PFSK-1 (cell line): ENCODE results near the gene TECR.

Experiments
- FOXP2 ChIP-seq: optimal IDR thresholded peaks from 2 replicates; pipeline ENCODE3; 2011; ENCODE audit warnings: borderline replicate concordance, control low read depth, inconsistent platforms; ENCODE audit not compliant: insufficient read depth; ENCODE audit errors: extremely low read length, extremely low read depth
- POLR2AphosphoS5 ChIP-seq: IDR thresholded peaks from 2 replicates; pipeline ENCODE4 v1.6.1; 2012; ENCODE audit warnings: low read depth, mild to moderate bottlenecking, control low read depth, low read length, moderate library complexity
- SIN3A ChIP-seq: IDR thresholded peaks from 2 replicates; pipeline ENCODE4 v1.6.1; 2012; ENCODE audit warnings: mild to moderate bottlenecking, low read length, moderate library complexity, borderline replicate concordance; ENCODE audit not compliant: insufficient read depth
- TAF1 ChIP-seq: IDR thresholded peaks from 2 replicates; pipeline ENCODE4 v1.6.1; 2012; ENCODE audit warnings: low read length, control low read depth, borderline replicate concordance; ENCODE audit not compliant: insufficient read depth
- TF ChIP-seq, protein P1 (sequence below), 2 experiments: IDR thresholded peaks; 2 replicates each; pipeline versions ENCODE4 v1.6.1 to v1.8.0; 2011 to 2012; ENCODE audit warnings: low read depth in 2 of 2, low read length in 2 of 2, control low read depth in 1 of 2, inconsistent platforms in 1 of 2, mild to moderate bottlenecking in 1 of 2, moderate library complexity in 1 of 2; ENCODE audit not compliant: insufficient read depth in 1 of 2

The TECR gene

GRCh38 chr19:14567079-14567478 is 37.7 kb downstream of the TECR start:
- TF ChIP-seq SIN3A (no peak), FOXP2 (no peak), TAF1 (no peak), POLR2AphosphoS5 (no peak)
- TF ChIP-seq, protein P1, sequence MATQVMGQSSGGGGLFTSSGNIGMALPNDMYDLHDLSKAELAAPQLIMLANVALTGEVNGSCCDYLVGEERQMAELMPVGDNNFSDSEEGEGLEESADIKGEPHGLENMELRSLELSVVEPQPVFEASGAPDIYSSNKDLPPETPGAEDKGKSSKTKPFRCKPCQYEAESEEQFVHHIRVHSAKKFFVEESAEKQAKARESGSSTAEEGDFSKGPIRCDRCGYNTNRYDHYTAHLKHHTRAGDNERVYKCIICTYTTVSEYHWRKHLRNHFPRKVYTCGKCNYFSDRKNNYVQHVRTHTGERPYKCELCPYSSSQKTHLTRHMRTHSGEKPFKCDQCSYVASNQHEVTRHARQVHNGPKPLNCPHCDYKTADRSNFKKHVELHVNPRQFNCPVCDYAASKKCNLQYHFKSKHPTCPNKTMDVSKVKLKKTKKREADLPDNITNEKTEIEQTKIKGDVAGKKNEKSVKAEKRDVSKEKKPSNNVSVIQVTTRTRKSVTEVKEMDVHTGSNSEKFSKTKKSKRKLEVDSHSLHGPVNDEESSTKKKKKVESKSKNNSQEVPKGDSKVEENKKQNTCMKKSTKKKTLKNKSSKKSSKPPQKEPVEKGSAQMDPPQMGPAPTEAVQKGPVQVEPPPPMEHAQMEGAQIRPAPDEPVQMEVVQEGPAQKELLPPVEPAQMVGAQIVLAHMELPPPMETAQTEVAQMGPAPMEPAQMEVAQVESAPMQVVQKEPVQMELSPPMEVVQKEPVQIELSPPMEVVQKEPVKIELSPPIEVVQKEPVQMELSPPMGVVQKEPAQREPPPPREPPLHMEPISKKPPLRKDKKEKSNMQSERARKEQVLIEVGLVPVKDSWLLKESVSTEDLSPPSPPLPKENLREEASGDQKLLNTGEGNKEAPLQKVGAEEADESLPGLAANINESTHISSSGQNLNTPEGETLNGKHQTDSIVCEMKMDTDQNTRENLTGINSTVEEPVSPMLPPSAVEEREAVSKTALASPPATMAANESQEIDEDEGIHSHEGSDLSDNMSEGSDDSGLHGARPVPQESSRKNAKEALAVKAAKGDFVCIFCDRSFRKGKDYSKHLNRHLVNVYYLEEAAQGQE (IDR thresholded peaks at IDR 0.05; ENCODE audit: insufficient read depth in 1 of 2, low read depth in 2 of 2, low read length in 2 of 2) = no peak

GRCh38 chr19:14570864-14571527 is 41.6 kb downstream of the TECR start:
- TF ChIP-seq FOXP2 = no peak
- TF ChIP-seq POLR2AphosphoS5 = no peak
- no peak for TF ChIP-seq TAF1
- TF ChIP-seq, protein P1 (IDR thresholded peaks at IDR 0.05; ENCODE audit: insufficient read depth in 1 of 2, low read depth in 2 of 2, low read length in 2 of 2) = no peak
- no peak for TF ChIP-seq SIN3A

GRCh38 chr19:14571695-14572490 is 42.5 kb downstream of the TECR start, which contains the start of gene NDUFB7:
NDUFB7 (minus strand) TSS chr19:14572066; CDS start chr19:14572000, 66 bp downstream.
- TF ChIP-seq SIN3A (peak; percentile 83; the same call in 1 of the 2 replicates), POLR2AphosphoS5 (peak; percentile 87), FOXP2 (peak; percentile 91), TAF1 (peak; percentile 87; the same call in 1 of the 2 replicates)
- TF ChIP-seq, protein P1 (IDR thresholded peaks at IDR 0.05; ENCODE audit: insufficient read depth in 1 of 2, low read depth in 2 of 2, low read length in 2 of 2) = peak in 1 of 2 experiments; percentile 43; a peak in 1 of 4 replicates

DNA sequence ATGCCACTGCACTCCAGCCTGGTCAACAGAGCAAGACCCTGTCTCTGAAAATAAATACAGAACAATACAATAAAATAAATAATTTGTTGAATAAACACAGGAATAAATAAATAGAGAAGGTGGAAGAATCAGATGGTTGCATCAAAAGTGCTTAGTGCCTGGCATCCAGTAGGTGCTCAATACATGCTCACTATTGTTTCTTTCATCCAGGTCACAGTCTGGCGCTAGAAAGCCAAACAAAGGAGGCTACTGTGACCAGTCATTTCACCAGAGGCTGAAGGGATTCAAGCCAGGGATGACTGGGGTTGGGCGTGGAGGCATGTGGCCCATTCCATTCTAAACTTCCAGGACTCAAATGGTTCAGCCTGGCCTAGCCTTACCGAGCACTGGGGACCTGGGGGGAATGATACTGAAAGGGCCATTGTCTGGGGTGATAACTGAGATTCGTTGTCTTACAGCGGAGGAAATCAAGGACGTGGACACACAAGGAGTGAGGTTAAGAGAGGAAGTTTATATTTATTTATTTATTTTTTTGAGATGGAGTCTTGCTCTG is 46.1 kb downstream of the TECR start:
- no peak for TF ChIP-seq TAF1
- TF ChIP-seq FOXP2 = no peak
- TF ChIP-seq, protein P1 (IDR thresholded peaks at IDR 0.05; ENCODE audit: insufficient read depth in 1 of 2, low read depth in 2 of 2, low read length in 2 of 2) = no peak
- no peak for TF ChIP-seq POLR2AphosphoS5
- TF ChIP-seq SIN3A = no peak
